ENCODE results near the gene FLRT1. TPM values are rescaled to one million over a fixed set of nuclear protein-coding genes. Genes with fewer than 3 reads are reported as not detected.

FLRT1 gene
- total RNA-seq, 2 donors from 2014 or later = 0.67 to 1.7 TPM

DNA sequence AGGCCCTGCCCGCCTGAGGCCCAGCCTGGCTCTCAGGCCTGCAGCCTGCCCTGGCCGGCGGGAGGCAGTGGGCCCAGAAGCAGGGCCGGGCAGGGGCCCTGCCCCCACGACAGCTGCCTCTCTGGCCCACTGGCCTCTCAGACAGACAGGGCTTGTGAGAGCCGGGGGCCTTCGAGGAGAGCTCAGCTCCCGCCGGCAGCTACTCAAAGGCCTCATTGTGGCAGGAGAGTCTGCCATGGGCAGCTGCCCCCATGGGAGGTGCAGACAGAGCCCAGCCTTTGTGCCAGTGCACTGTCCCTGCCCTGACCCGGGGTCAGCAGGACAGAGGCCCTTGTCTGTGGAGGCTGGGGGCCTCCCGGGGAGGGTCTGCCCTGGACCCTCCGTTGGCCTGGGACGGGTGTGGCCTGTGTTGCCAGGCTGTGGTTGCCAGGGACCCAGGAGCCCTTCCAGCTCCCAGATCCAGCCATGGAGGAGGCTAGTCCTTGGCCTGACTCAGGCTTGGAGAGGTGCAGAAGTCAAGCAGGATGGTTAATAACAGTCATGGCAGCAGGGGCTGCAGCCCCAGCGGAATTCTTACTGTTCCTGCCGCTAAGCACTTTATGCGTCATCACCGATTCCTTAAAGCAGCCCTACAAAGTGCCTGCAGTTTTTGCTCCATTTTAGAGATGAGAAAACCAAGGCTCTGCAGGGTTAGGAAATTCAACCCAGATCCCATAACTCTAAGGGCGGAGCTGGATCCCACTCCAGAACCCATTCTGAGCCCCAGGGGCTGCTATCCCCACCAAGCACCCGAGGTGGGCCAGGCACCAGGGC lies 12.5 kb downstream of the FLRT1 start:
- Histone ChIP-seq H3K36me3 (no peaks in the 10 kb centered on the region), H3K4me3 (no peak overlapping the region), H3K4me1 (no peaks in the 10 kb centered on the region), H3K27me3 (no peaks in the 10 kb centered on the region), H3K27ac (no peak overlapping the region), H3K9me3 (no peaks in the 10 kb centered on the region)
- no peak for DNase-seq (ENCODE audit: low spot score)
- TF ChIP-seq, protein P1, sequence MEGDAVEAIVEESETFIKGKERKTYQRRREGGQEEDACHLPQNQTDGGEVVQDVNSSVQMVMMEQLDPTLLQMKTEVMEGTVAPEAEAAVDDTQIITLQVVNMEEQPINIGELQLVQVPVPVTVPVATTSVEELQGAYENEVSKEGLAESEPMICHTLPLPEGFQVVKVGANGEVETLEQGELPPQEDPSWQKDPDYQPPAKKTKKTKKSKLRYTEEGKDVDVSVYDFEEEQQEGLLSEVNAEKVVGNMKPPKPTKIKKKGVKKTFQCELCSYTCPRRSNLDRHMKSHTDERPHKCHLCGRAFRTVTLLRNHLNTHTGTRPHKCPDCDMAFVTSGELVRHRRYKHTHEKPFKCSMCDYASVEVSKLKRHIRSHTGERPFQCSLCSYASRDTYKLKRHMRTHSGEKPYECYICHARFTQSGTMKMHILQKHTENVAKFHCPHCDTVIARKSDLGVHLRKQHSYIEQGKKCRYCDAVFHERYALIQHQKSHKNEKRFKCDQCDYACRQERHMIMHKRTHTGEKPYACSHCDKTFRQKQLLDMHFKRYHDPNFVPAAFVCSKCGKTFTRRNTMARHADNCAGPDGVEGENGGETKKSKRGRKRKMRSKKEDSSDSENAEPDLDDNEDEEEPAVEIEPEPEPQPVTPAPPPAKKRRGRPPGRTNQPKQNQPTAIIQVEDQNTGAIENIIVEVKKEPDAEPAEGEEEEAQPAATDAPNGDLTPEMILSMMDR (IDR thresholded peaks at IDR 0.05) = no peak

DNA sequence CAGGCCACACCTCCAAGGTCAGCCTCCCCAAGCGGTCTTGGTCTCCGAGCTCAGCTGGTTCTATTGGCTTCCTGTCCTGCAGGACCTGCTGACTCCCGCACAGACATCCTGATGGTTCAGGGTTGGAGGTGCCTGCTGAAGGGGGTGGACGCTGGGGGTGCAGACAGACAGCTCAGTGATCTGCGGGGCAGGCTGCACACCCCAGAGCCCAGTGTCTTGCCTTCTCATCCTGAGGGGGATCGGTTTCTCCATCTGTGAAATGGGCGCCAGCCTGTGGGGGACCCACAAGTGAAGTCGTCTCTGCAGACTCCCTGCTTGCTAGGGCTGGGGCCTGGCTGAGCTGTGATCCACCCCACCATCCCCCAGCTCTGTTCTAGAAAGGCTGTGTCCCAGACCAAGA lies 13.8 kb downstream of the FLRT1 start:
- TF ChIP-seq, protein P1 (IDR thresholded peaks at IDR 0.05) = no peak
- Histone ChIP-seq H3K27ac (no peak overlapping the region), H3K9me3 (no peaks in the 10 kb centered on the region), H3K4me1 (peaks cover 0 to 8% of the 10 kb centered on the region in 2 donors), H3K27me3 (no peaks in the 10 kb centered on the region), H3K36me3 (no peaks in the 10 kb centered on the region), H3K4me3 (no peak overlapping the region)
- no peak for DNase-seq (ENCODE audit: low spot score)

DNA sequence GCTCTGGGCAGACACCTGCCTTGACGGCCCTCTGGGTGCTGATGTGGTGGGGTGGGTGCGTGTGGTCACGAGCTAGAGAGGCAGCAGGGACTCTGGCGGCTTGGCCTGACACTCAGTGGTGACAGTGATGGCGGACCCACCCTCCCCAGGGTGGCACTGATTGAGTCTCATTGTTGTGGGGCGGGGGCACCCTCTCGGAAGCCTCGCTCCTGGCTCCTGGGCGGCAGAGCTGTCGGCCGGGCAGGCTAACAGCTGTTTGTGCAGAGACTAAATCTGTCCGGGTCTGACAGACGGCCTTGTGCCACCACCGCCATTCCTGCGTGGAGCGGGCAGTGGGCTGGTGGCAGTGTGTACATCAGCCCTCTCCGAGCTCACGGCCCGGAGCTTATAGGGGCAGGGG lies 15.6 kb downstream of the FLRT1 start:
- peaks cover 0 to 23% of the 10 kb centered on the region in 2 donors for H3K4me1 ChIP-seq
- DNase-seq (ENCODE audit: low spot score) = no peak
- H3K36me3 ChIP-seq = no peaks in the 10 kb centered on the region
- no peaks in the 10 kb centered on the region for H3K27me3 ChIP-seq
- no peaks in the 10 kb centered on the region for H3K9me3 ChIP-seq
- TF ChIP-seq, protein P1 (IDR thresholded peaks at IDR 0.05) = no peak
- H3K27ac ChIP-seq = no peak overlapping the region
- no peak overlapping the region for H3K4me3 ChIP-seq

DNA sequence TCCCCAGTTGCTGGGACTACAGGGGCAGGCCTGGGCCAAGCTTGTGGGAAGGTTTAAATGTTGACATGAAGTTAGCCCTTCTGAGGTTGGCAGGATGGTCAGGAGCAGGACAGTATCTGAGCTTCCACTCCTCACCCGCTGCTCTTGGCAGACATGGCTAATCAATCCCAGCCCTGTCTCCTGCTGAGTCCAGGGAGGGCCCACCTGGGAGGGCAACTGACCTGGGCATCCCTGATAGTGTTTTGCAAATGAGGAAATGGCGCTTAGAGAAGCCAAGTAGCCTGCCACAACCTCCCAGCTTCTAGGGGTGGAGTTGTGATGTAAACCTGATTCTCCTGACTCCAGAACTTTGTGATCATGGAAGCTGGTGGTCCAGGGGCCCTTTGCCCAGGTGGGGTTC lies 16.7 kb downstream of the FLRT1 start:
- TF ChIP-seq, protein P1 (IDR thresholded peaks at IDR 0.05) = no peak
- H3K27ac ChIP-seq = no peak overlapping the region
- H3K27me3 ChIP-seq = no peaks in the 10 kb centered on the region
- no peak for DNase-seq (ENCODE audit: low spot score)
- peaks cover 0 to 35% of the 10 kb centered on the region in 2 donors for H3K4me1 ChIP-seq
- no peak overlapping the region for H3K4me3 ChIP-seq
- H3K36me3 ChIP-seq = no peaks in the 10 kb centered on the region
- no peaks in the 10 kb centered on the region for H3K9me3 ChIP-seq

DNA sequence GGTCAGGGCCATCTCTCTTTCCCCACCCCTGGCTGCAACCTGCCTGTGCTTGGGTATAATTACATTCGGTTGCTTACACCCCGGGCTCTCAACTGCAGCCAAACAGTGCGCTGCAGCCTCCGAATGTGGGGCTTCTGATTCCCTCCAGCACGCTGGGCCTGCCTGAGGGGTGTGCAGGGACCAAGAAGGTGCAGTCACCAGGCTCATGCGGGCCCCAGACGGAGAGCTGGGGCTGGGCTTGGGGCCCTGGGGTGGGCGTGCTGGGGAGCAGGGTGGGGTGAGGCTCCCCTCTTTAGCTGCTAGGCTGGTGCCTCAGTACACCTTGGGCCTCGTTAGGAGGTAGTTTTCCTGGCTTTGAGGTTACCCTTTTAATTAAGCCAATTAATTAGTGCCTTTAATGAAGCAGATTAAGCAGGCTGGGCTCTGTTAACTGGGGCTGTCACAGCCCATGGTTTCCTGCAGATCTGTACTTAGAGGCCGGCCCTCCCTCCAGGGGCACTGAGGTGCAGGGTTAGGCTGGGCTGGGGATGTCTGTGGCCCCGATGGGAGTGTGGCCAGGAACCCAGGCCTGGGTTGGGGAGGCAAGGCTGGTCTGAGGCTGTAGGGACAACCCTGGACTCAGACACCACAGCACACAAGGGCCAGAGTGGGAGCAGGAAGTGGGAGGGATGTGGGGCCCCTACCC lies 17.3 kb downstream of the FLRT1 start:
- H3K27ac ChIP-seq = no peak overlapping the region
- no peak for DNase-seq (ENCODE audit: low spot score)
- H3K9me3 ChIP-seq = no peaks in the 10 kb centered on the region
- no peaks in the 10 kb centered on the region for H3K36me3 ChIP-seq
- no peak overlapping the region for H3K4me3 ChIP-seq
- TF ChIP-seq, protein P1 (IDR thresholded peaks at IDR 0.05) = no peak
- no peaks in the 10 kb centered on the region for H3K27me3 ChIP-seq
- H3K4me1 ChIP-seq = peaks cover 0 to 41% of the 10 kb centered on the region in 2 donors
